ENCODE data around the gene C19orf38.

Gene C19orf38

GRCh38 chr19:10848230-10848856 is at the start of gene C19orf38:
Gene C19orf38, plus strand, starts transcription at chr19:10848415. Its CDS starts 94 bp downstream, at chr19:10848509.
- no peak within 1 kb of the TSS for H3K27ac ChIP-seq
- TF ChIP-seq CTCF (conservative IDR thresholded peaks at IDR 0.05) = no peak

- TF ChIP-seq CTCF (conservative IDR thresholded peaks at IDR 0.05) = no peak
- no peak overlapping the region for H3K27ac ChIP-seq
Observed at GRCh38 chr19:10800488-10800887, 47.7 kb upstream of the C19orf38 start.

- H3K27ac ChIP-seq = no peak overlapping the region
- TF ChIP-seq CTCF (conservative IDR thresholded peaks at IDR 0.05) = no peak
Observed at GRCh38 chr19:10802479-10802878, 45.7 kb upstream of the C19orf38 start.

GRCh38 chr19:10803252-10803651 is 45.0 kb upstream of the C19orf38 start:
- TF ChIP-seq CTCF (conservative IDR thresholded peaks at IDR 0.05) = no peak
- no peak overlapping the region for H3K27ac ChIP-seq

- no peak for TF ChIP-seq CTCF (conservative IDR thresholded peaks at IDR 0.05)
- H3K27ac ChIP-seq = no peak overlapping the region
Observed at GRCh38 chr19:10805065-10805757, 43.0 kb upstream of the C19orf38 start.

- TF ChIP-seq CTCF (conservative IDR thresholded peaks at IDR 0.05) = no peak
- no peak overlapping the region for H3K27ac ChIP-seq
Observed at GRCh38 chr19:10805758-10806247, 42.4 kb upstream of the C19orf38 start.

- no peak for TF ChIP-seq CTCF (conservative IDR thresholded peaks at IDR 0.05)
Observed at GRCh38 chr19:10808937-10809649, 39.1 kb upstream of the C19orf38 start.

More at GRCh38 chr19:10808937-10809649, 39.1 kb upstream of the C19orf38 start:
- no peak overlapping the region for H3K27ac ChIP-seq
